Adrenal gland (tissue), 12 donors: ENCODE data around the gene ZNF727. TPM values are rescaled to one million over a fixed set of nuclear protein-coding genes. Genes with fewer than 3 reads are reported as not detected.

ENCODE experiments used
- polyA plus RNA-seq, 3 donors: library from polyadenylated mRNA; stranded (reverse); fragments of 200-250 nt in 2 of 3; fragments of 350-450 nt in 1 of 3; fragmentation: Illumina TruSeq in 1 of 3; extraction: RNeasy Lipid Tissue Mini Kit (QIAGEN cat#74804) in 1 of 3; gene quantifications; one replicate each; pipeline ENCODE4 v1.2.3, GENCODE V29; 2013 to 2014
- total RNA-seq, 9 donors: library from RNA; depleted of rRNA in 4 of 9; stranded (reverse); fragments of >200 nt in 4 of 9; fragments of 120-200 nt in 1 of 9; fragmentation: NEBNext Ultra II Directional in 1 of 9; extraction: Animal tissue kit (Norgen Biotek cat#: 25700) in 1 of 9; gene quantifications; one replicate each; pipeline versions ENCODE4 v1.1.0 to v1.2.4, GENCODE V29; 2013 to 2023
- donor health status: healthy with polysubstance abuse.
- donor health status: Bipolar disorder and iron deficiency.
- donor health status: DM: yes; HTN: yes; CAD: no.
- donor health status: DM: no; HTN: no; CAD: no.
- donor health status: DM: no; HTN: no; CAD: no.
- donor health status: DM: yes; HTN: yes; CAD: no.

Gene ZNF727
- total and polyA plus RNA-seq, 12 donors = 0.10 to 2.6 (median 1.4) TPM

Other genes starting within 250 kb of the ZNF727 start
- not detected for gene ZNF722, start 46.6 kb upstream of the ZNF727 start, total RNA-seq
- gene ZNF722, start 46.6 kb upstream of the ZNF727 start, polyA plus RNA-seq = not detected
- not detected for gene ZNF735, start 161.8 kb downstream of the ZNF727 start, total RNA-seq
- gene ZNF735, start 161.8 kb downstream of the ZNF727 start, polyA plus RNA-seq = not detected
- not detected for gene ZNF679, start 183.0 kb downstream of the ZNF727 start, total RNA-seq
- gene ZNF679, start 183.0 kb downstream of the ZNF727 start, polyA plus RNA-seq = not detected